ENCODE data around the gene ODAPH.
"Not testable (repeated sequence)": the region's sequence is repeated elsewhere in the genome, so short reads cannot be mapped to it uniquely, and the experiment has no call there.

ODAPH gene

DNA sequence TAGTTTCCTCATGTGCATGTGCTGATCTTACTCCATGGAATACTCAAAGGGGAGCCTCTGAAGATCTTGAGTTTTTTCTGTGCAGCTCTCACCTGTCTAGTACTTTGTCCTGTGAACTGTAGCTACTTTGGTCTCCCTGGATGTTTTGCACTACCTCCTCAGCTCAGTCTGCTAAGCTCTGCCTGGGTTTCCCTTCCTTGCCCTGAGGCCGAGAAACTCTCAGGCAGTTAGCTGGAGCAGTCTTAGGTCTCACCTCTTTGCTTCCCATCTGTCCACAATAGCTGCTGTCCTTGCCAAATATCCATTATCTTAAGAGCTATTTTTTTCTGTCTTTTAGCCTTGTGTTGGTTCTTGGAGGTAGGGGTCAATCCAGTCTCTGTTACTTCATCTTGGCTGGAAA is 30.0 kb upstream of the ODAPH start:
- Histone ChIP-seq H3K27ac (no peak overlapping the region), H3K9me3 (ENCODE audit: severe bottlenecking) (no peaks in the 10 kb centered on the region), H3K27me3 (ENCODE audit: insufficient read depth, low read depth, severe bottlenecking) (no peaks in the 10 kb centered on the region), H3K36me3 (peaks cover 29% of the 10 kb centered on the region), H3K4me3 (ENCODE audit: low read depth, low read length) (no peak overlapping the region)
- no peak for DNase-seq
- TF ChIP-seq CTCF (IDR thresholded peaks at IDR 0.05; ENCODE audit: low read depth, low read length): no peak

GRCh38 chr4:75527482-75527881 is 28.4 kb upstream of the ODAPH start:
- H3K9me3 ChIP-seq (ENCODE audit: severe bottlenecking): no peaks in the 10 kb centered on the region
- H3K36me3 ChIP-seq: peaks cover 23% of the 10 kb centered on the region
- H3K27me3 ChIP-seq (ENCODE audit: insufficient read depth, low read depth, severe bottlenecking): no peaks in the 10 kb centered on the region
- DNase-seq: no peak
- H3K4me3 ChIP-seq (ENCODE audit: low read depth, low read length): no peak overlapping the region
- H3K27ac ChIP-seq: no peak overlapping the region
- no peak for TF ChIP-seq CTCF (IDR thresholded peaks at IDR 0.05; ENCODE audit: low read depth, low read length)

GRCh38 chr4:75530556-75531322 is 25.1 kb upstream of the ODAPH start:
- Histone ChIP-seq H3K36me3 (peaks cover 20% of the 10 kb centered on the region), H3K27me3 (ENCODE audit: insufficient read depth, low read depth, severe bottlenecking) (no peaks in the 10 kb centered on the region), H3K27ac (no peak overlapping the region), H3K4me3 (ENCODE audit: low read depth, low read length) (no peak overlapping the region), H3K9me3 (ENCODE audit: severe bottlenecking) (no peaks in the 10 kb centered on the region)
- no peak for DNase-seq
- no peak for TF ChIP-seq CTCF (IDR thresholded peaks at IDR 0.05; ENCODE audit: low read depth, low read length)

GRCh38 chr4:75531536-75532143 is 24.2 kb upstream of the ODAPH start:
- not testable (repeated sequence) for H3K27ac ChIP-seq; DNase-seq; H3K27me3 ChIP-seq (ENCODE audit: insufficient read depth, low read depth, severe bottlenecking); H3K4me3 ChIP-seq (ENCODE audit: low read depth, low read length); H3K9me3 ChIP-seq (ENCODE audit: severe bottlenecking)
- H3K36me3 ChIP-seq: peaks cover 20% of the 10 kb centered on the region

DNA sequence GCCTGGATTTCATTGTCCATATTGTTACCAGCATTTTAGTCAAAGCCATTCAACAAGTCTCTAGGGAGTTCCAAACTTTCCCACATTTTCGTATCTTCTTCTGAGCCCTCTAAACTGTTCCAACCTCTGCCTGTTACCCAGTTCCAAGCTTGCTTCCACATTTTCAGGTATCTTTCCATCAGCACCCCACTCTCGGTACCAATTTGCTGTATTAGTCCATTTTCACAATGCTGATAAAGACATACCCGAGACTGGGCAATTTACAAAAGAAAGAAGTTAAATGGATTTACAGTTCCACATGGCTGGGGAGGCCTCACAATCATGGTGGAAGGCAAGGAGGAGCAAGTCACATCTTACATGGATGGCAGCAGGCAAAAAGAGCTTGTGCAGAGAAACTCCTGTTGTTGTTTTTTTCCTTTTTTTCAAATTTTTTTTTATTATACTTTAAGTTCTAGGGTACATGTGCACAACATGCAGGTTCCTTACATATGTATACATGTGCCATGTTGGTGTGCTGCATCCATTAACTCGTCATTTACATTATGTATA is 22.5 kb upstream of the ODAPH start:
- H3K36me3 ChIP-seq: peaks cover 10% of the 10 kb centered on the region

DNA sequence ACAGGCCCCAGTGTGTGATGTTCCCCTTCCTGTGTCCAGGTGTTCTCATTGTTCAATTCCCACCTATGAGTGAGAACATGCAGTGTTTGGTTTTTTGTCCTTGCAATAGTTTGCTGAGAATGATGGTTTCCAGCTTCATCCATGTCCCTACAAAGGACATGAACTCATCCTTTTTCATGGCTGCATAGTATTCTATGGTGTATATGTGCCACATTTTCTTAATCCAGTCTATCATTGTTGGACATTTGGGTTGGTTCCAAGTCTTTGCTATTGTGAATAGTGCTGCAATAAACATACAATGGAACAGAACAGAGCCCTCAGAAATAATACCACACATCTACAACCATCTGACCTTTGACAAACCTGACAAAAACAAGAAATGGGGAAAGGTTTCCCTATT is 21.9 kb upstream of the ODAPH start:
- not testable (repeated sequence) for H3K4me3 ChIP-seq (ENCODE audit: low read depth, low read length); H3K36me3 ChIP-seq; H3K9me3 ChIP-seq (ENCODE audit: severe bottlenecking); H3K27me3 ChIP-seq (ENCODE audit: insufficient read depth, low read depth, severe bottlenecking); H3K27ac ChIP-seq; DNase-seq

More for the DNA sequence above, 22.5 kb upstream of the ODAPH start:
- not testable (repeated sequence) for H3K27ac ChIP-seq; H3K9me3 ChIP-seq (ENCODE audit: severe bottlenecking); H3K4me3 ChIP-seq (ENCODE audit: low read depth, low read length); H3K27me3 ChIP-seq (ENCODE audit: insufficient read depth, low read depth, severe bottlenecking); DNase-seq

- not testable (repeated sequence) for H3K27me3 ChIP-seq (ENCODE audit: insufficient read depth, low read depth, severe bottlenecking); H3K9me3 ChIP-seq (ENCODE audit: severe bottlenecking); DNase-seq; H3K4me3 ChIP-seq (ENCODE audit: low read depth, low read length); H3K36me3 ChIP-seq; H3K27ac ChIP-seq
Observed at GRCh38 chr4:75537308-75537707, 18.6 kb upstream of the ODAPH start.

All from WERI-Rb-1 (cell line).